ENCODE measurements around the gene TRAPPC12.

GRCh38 chr2:3343012-3343411 is 36.5 kb upstream of the TRAPPC12 start:
- TF ChIP-seq CTCF (IDR thresholded peaks at IDR 0.05) (no peak), POLR2AphosphoS5 (IDR thresholded peaks at IDR 0.05) (no peak), POLR2A (IDR thresholded peaks at IDR 0.05) (no peak)
